ACC112 (cell line): ENCODE data around the gene TBC1D1.
"Not testable (repeated sequence)": the region's sequence is repeated elsewhere in the genome, so short reads cannot be mapped to it uniquely, and the experiment has no call there.

ENCODE experiments used
- H2AFZ ChIP-seq: fragments of 200-600 bp; sonication (generic); one replicate; pipeline ENCODE4 v1.6.0; 2017; ENCODE audit warnings: antibody characterized with exemption, low read length; ENCODE audit not compliant: unreplicated experiment
- H3K27ac ChIP-seq: fragments of 200-600 bp; sonication (generic); 2 replicates; pipeline ENCODE4 v1.5.1; 2014; ENCODE audit warnings: low read depth, mild to moderate bottlenecking, antibody characterized with exemption, low read length, moderate library complexity
- H3K27me3 ChIP-seq: fragments of 200-600 bp; sonication (generic); 2 replicates; pipeline ENCODE4 v1.6.1; 2014; ENCODE audit warnings: mild to moderate bottlenecking, antibody characterized with exemption, low read length, moderate library complexity, mixed read lengths; ENCODE audit not compliant: insufficient read depth
- H3K36me3 ChIP-seq: fragments of 200-600 bp; sonication (generic); 2 replicates; pipeline ENCODE4 v1.6.1; 2016; ENCODE audit warnings: mild to moderate bottlenecking, antibody characterized with exemption, low read length, moderate library complexity, mixed read lengths; ENCODE audit not compliant: insufficient read depth
- H3K4me1 ChIP-seq: fragments of 200-600 bp; sonication (generic); one replicate; pipeline ENCODE4 v1.6.1; 2016; ENCODE audit warnings: low read length, mixed read lengths; ENCODE audit not compliant: insufficient read depth, unreplicated experiment, control insufficient read depth
- H3K4me3 ChIP-seq: fragments of 200-600 bp; sonication (generic); 2 replicates; pipeline ENCODE4 v1.5.1; 2014; ENCODE audit warnings: mild to moderate bottlenecking, low read depth, low read length
- H3K79me2 ChIP-seq: fragments of 200-600 bp; sonication (generic); one replicate; pipeline ENCODE4 v1.6.0; 2016; ENCODE audit warnings: low read length; ENCODE audit not compliant: control insufficient read depth, unreplicated experiment, insufficient read depth

The TBC1D1 gene

GRCh38 chr4:37966044-37966443 lies 75.2 kb downstream of the TBC1D1 start:
- H3K27me3 ChIP-seq: no peaks in the 10 kb centered on the region
- no peak overlapping the region for H2AFZ ChIP-seq
- H3K27ac ChIP-seq: no peak overlapping the region
- H3K4me1 ChIP-seq: peaks cover 6% of the 10 kb centered on the region
- no peak overlapping the region for H3K4me3 ChIP-seq
- no peaks in the 10 kb centered on the region for H3K79me2 ChIP-seq
- H3K36me3 ChIP-seq: no peaks in the 10 kb centered on the region

- peaks cover 6% of the 10 kb centered on the region for H3K4me1 ChIP-seq
- no peaks in the 10 kb centered on the region for H3K36me3 ChIP-seq
- H3K79me2 ChIP-seq: no peaks in the 10 kb centered on the region
- H3K27ac ChIP-seq: no peak overlapping the region
- no peaks in the 10 kb centered on the region for H3K27me3 ChIP-seq
- H2AFZ ChIP-seq: no peak overlapping the region
- H3K4me3 ChIP-seq: no peak overlapping the region
These were observed 76.9 kb downstream of the TBC1D1 start for GRCh38 chr4:37967736-37968135.

- H3K4me3 ChIP-seq: no peak overlapping the region
- no peak overlapping the region for H2AFZ ChIP-seq
- H3K27ac ChIP-seq: no peak overlapping the region
- no peaks in the 10 kb centered on the region for H3K27me3 ChIP-seq
- H3K79me2 ChIP-seq: no peaks in the 10 kb centered on the region
- H3K4me1 ChIP-seq: peaks cover 6% of the 10 kb centered on the region
- no peaks in the 10 kb centered on the region for H3K36me3 ChIP-seq
These were observed 77.9 kb downstream of the TBC1D1 start for GRCh38 chr4:37968747-37969146.

GRCh38 chr4:37970702-37971101 lies 79.8 kb downstream of the TBC1D1 start:
- no peak overlapping the region for H3K27ac ChIP-seq
- no peak overlapping the region for H3K4me3 ChIP-seq
- H2AFZ ChIP-seq: no peak overlapping the region
- H3K79me2 ChIP-seq: no peaks in the 10 kb centered on the region
- peaks cover 6% of the 10 kb centered on the region for H3K4me1 ChIP-seq
- H3K27me3 ChIP-seq: no peaks in the 10 kb centered on the region
- no peaks in the 10 kb centered on the region for H3K36me3 ChIP-seq

GRCh38 chr4:37971202-37971601 lies 80.3 kb downstream of the TBC1D1 start:
- Histone ChIP-seq H3K36me3 (no peaks in the 10 kb centered on the region), H3K27ac (no peak overlapping the region), H3K4me1 (peaks cover 6% of the 10 kb centered on the region), H3K27me3 (no peaks in the 10 kb centered on the region), H3K79me2 (no peaks in the 10 kb centered on the region), H2AFZ (no peak overlapping the region), H3K4me3 (no peak overlapping the region)

GRCh38 chr4:37973441-37973840 lies 82.6 kb downstream of the TBC1D1 start:
- Histone ChIP-seq H3K79me2 (peaks cover 5% of the 10 kb centered on the region), H2AFZ (no peak overlapping the region), H3K4me3 (no peak overlapping the region), H3K4me1 (no peaks in the 10 kb centered on the region), H3K27ac (no peak overlapping the region), H3K27me3 (no peaks in the 10 kb centered on the region), H3K36me3 (no peaks in the 10 kb centered on the region)

- not testable (repeated sequence) for H3K27me3 ChIP-seq, H3K4me1 ChIP-seq, H3K27ac ChIP-seq, H3K4me3 ChIP-seq, H3K36me3 ChIP-seq, H2AFZ ChIP-seq
- peaks cover 21% of the 10 kb centered on the region for H3K79me2 ChIP-seq
These were observed 84.5 kb downstream of the TBC1D1 start for GRCh38 chr4:37975321-37975822.

- peaks cover 21% of the 10 kb centered on the region for H3K79me2 ChIP-seq
- peak overlapping the region; percentile 84 for H2AFZ ChIP-seq
- H3K27me3 ChIP-seq: no peaks in the 10 kb centered on the region
- no peaks in the 10 kb centered on the region for H3K36me3 ChIP-seq
- H3K27ac ChIP-seq: 0 out of 2 replicates have a peak overlapping the region, but pooled peaks have one; percentile 25
- H3K4me1 ChIP-seq: peaks cover 4% of the 10 kb centered on the region
- H3K4me3 ChIP-seq: peak overlapping the region; percentile 80
These were observed 85.6 kb downstream of the TBC1D1 start for GRCh38 chr4:37976507-37976906.

GRCh38 chr4:37976991-37977470 lies 86.1 kb downstream of the TBC1D1 start:
- peak overlapping the region; percentile 90 for H2AFZ ChIP-seq
- no peaks in the 10 kb centered on the region for H3K27me3 ChIP-seq
- H3K36me3 ChIP-seq: no peaks in the 10 kb centered on the region
- peak overlapping the region; percentile 52; the same call in 1 of the 2 replicates for H3K27ac ChIP-seq
- H3K79me2 ChIP-seq: peaks cover 24% of the 10 kb centered on the region
- H3K4me1 ChIP-seq: peaks cover 5% of the 10 kb centered on the region
- peak overlapping the region; percentile 93 for H3K4me3 ChIP-seq

GRCh38 chr4:37977471-37978247 lies 86.8 kb downstream of the TBC1D1 start:
- H3K36me3 ChIP-seq: no peaks in the 10 kb centered on the region
- H2AFZ ChIP-seq: peak overlapping the region; percentile 92
- peak overlapping the region; percentile 93 for H3K4me3 ChIP-seq
- H3K79me2 ChIP-seq: peaks cover 28% of the 10 kb centered on the region
- peak overlapping the region; percentile 52; the same call in 1 of the 2 replicates for H3K27ac ChIP-seq
- H3K27me3 ChIP-seq: no peaks in the 10 kb centered on the region
- H3K4me1 ChIP-seq: peaks cover 7% of the 10 kb centered on the region
